ENCODE results near the gene CCR2.

GRCh38 chr3:46399557-46399956 lies 45.6 kb downstream of the CCR2 start:
- TF ChIP-seq RAD21 (IDR thresholded peaks at IDR 0.05; ENCODE audit: low read depth) (no peak), EGR1 (IDR thresholded peaks at IDR 0.05) (no peak), CEBPB (IDR thresholded peaks at IDR 0.05) (no peak), TAF1 (IDR thresholded peaks at IDR 0.05; ENCODE audit: low read depth) (no peak), REST (IDR thresholded peaks at IDR 0.05; ENCODE audit: low read depth) (no peak), MAX (IDR thresholded peaks at IDR 0.05) (no peak)

Measured in Ishikawa (cell line).